Keratinocyte (primary cell): ENCODE data around the gene TSPYL1. TPM values are rescaled to one million over a fixed set of nuclear protein-coding genes. Genes with fewer than 3 reads are reported as not detected.
"Not testable (repeated sequence)": the region's sequence is repeated elsewhere in the genome, so short reads cannot be mapped to it uniquely, and the experiment has no call there.

Experiments used
- DNase-seq: peaks from one replicate; pipeline ENCODE4 v3.0.0-alpha.2; 2011; ENCODE audit warnings: low read depth, missing footprints, low spot score
- FAIRE-seq: peaks from 2 replicates; lab custom pipeline; 2011; peaks lifted over from hg19 to GRCh38; lab: Jason Lieb, UNC
- H2AFZ ChIP-seq: 2 replicates; pipeline ENCODE4 v1.6.0; 2012; ENCODE audit warnings: low read length, control low read depth, inconsistent platforms; ENCODE audit not compliant: control insufficient read depth
- H3K27ac ChIP-seq: 2 replicates; pipeline ENCODE4 v1.5.1; 2011; ENCODE audit warnings: low read length; ENCODE audit not compliant: control insufficient read depth, insufficient read depth
- H3K27me3 ChIP-seq: 3 replicates; pipeline ENCODE4 v1.6.0; 2011; ENCODE audit warnings: low read length; ENCODE audit not compliant: control insufficient read depth, insufficient read depth; ENCODE audit errors: extremely low read depth
- H3K36me3 ChIP-seq, 2 experiments: 2 replicates in 1 of 2; 3 replicates in 1 of 2; pipeline ENCODE4 v1.5.1; 2011; ENCODE audit warnings: low read length in 2 of 2, mild to moderate bottlenecking in 1 of 2; ENCODE audit not compliant: control insufficient read depth in 2 of 2, insufficient read depth in 2 of 2; ENCODE audit errors: extremely low read depth in 1 of 2
- H3K4me1 ChIP-seq: 3 replicates; pipeline ENCODE4 v1.5.1; 2011; ENCODE audit warnings: low read length; ENCODE audit not compliant: control insufficient read depth, insufficient read depth; ENCODE audit errors: extremely low read depth
- H3K4me2 ChIP-seq: 3 replicates; pipeline ENCODE4 v1.6.0; 2011; ENCODE audit warnings: low read depth, low read length; ENCODE audit not compliant: control insufficient read depth, insufficient read depth; ENCODE audit errors: extremely low read depth
- H3K4me3 ChIP-seq, 3 experiments: fragments of 200-600 bp in 1 of 3; sonication (generic) in 1 of 3; 2 replicates in 2 of 3; 3 replicates in 1 of 3; pipeline ENCODE4 v1.5.1; 2011 to 2016; ENCODE audit warnings: low read length in 3 of 3, mild to moderate bottlenecking in 3 of 3, control low read depth in 2 of 3, inconsistent platforms in 1 of 3, low read depth in 1 of 3, mixed read lengths in 1 of 3, mixed run types in 1 of 3, moderate library complexity in 1 of 3; ENCODE audit not compliant: control insufficient read depth in 2 of 3, insufficient read depth in 2 of 3; ENCODE audit errors: extremely low read depth in 1 of 3
- H3K79me2 ChIP-seq: 2 replicates; pipeline ENCODE4 v1.6.0; 2012; ENCODE audit warnings: low read length; ENCODE audit not compliant: control insufficient read depth, insufficient read depth
- H3K9ac ChIP-seq: 3 replicates; pipeline ENCODE4 v1.6.0; 2011; ENCODE audit warnings: low read length; ENCODE audit not compliant: control insufficient read depth, insufficient read depth; ENCODE audit errors: extremely low read depth
- H3K9me1 ChIP-seq: 3 replicates; pipeline ENCODE4 v1.6.0; 2011; ENCODE audit warnings: low read length; ENCODE audit not compliant: control insufficient read depth, insufficient read depth; ENCODE audit errors: extremely low read depth
- H3K9me3 ChIP-seq: 2 replicates; pipeline ENCODE4 v1.5.1; 2012; ENCODE audit warnings: low read depth, low read length; ENCODE audit not compliant: control insufficient read depth
- H4K20me1 ChIP-seq: 3 replicates; pipeline ENCODE4 v1.6.0; 2011; ENCODE audit warnings: low read length; ENCODE audit not compliant: control insufficient read depth, insufficient read depth; ENCODE audit errors: extremely low read depth
- EZH2 ChIP-seq: IDR thresholded peaks from one replicate; pipeline ENCODE4 v1.6.1; 2012; ENCODE audit warnings: inconsistent platforms, mild to moderate bottlenecking, low read length, moderate library complexity
- dilution Hi-C: fragments of 300-500 bp; cut with MboI; formaldehyde crosslinking; loops from one replicate; pipeline ENCODE4 v1.7.0; 2020; ENCODE audit warnings: low sequenced_read_pairs; ENCODE audit not compliant: extremely low pct_ligation_motif_present
- polyA plus RNA-seq, 5 experiments: library from polyadenylated mRNA; depleted of rRNA in 3 of 5; stranded (reverse) in 3 of 5; stranded (forward) in 1 of 5; unstranded in 1 of 5; fragments of >200 nt; gene quantifications; 1 replicate in 1 of 5; 2 replicates in 3 of 5; 3 replicates in 1 of 5; pipeline versions ENCODE4 v1.2.1 to v1.2.3, GENCODE V29; 2011 to 2012; ENCODE audit warnings: missing spikeins in 2 of 5, low read depth in 1 of 5, low replicate concordance in 1 of 5
- TF ChIP-seq, protein P1 (sequence below), 3 experiments: IDR thresholded peaks in 1 of 3; conservative IDR thresholded peaks in 1 of 3; optimal IDR thresholded peaks in 1 of 3; 2 replicates in 2 of 3; 3 replicates in 1 of 3; pipeline versions ENCODE3 to v1.5.1; 2011; ENCODE audit warnings: low read length in 3 of 3, mild to moderate bottlenecking in 3 of 3, moderate library complexity in 2 of 3, control low read depth in 1 of 3, inconsistent platforms in 1 of 3; ENCODE audit not compliant: insufficient read depth in 2 of 3; ENCODE audit errors: extremely low read depth in 1 of 3

TSPYL1 gene
- polyA plus RNA-seq, 1 donor (not counting 4 experiments of a cell fraction or from before 2014, with no cell fraction given): 75.6 TPM

DNA sequence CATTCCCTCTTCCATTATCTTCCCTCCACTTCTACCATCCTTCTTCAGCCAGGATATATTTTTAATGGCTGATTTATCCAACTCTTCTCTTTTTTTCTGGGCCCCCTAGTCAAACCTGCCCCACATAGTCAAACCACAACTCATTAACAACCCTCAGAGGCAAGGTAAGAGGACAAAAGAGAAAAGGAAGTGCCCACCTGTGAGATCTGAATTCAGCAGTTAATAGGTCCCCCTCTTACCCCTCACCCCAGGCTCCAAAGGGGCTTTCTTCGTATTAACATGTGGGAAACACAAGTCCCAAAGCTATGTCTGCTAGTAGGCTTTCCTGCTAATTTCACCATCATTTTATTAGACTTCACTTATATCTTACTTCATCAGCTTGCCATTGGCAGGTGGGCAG lies 44.1 kb upstream of the TSPYL1 start:
- no peaks in the 10 kb centered on the region for H3K36me3 ChIP-seq
- H3K27ac ChIP-seq: no peak overlapping the region
- no peak overlapping the region for H3K9ac ChIP-seq
- dilution Hi-C loops: no loop called here
- H2AFZ ChIP-seq: no peak overlapping the region
- no peaks in the 10 kb centered on the region for H3K79me2 ChIP-seq
- FAIRE-seq (no peak), DNase-seq (no peak)
- H3K4me2 ChIP-seq: no peak overlapping the region
- no peaks in the 10 kb centered on the region for H3K27me3 ChIP-seq
- H4K20me1 ChIP-seq: no peaks in the 10 kb centered on the region
- TF ChIP-seq EZH2: no peak
- TF ChIP-seq, protein P1, sequence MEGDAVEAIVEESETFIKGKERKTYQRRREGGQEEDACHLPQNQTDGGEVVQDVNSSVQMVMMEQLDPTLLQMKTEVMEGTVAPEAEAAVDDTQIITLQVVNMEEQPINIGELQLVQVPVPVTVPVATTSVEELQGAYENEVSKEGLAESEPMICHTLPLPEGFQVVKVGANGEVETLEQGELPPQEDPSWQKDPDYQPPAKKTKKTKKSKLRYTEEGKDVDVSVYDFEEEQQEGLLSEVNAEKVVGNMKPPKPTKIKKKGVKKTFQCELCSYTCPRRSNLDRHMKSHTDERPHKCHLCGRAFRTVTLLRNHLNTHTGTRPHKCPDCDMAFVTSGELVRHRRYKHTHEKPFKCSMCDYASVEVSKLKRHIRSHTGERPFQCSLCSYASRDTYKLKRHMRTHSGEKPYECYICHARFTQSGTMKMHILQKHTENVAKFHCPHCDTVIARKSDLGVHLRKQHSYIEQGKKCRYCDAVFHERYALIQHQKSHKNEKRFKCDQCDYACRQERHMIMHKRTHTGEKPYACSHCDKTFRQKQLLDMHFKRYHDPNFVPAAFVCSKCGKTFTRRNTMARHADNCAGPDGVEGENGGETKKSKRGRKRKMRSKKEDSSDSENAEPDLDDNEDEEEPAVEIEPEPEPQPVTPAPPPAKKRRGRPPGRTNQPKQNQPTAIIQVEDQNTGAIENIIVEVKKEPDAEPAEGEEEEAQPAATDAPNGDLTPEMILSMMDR (optimal IDR thresholded peaks at IDR 0.05 in 1 of 3, IDR thresholded peaks at IDR 0.05 in 1 of 3, conservative IDR thresholded peaks at IDR 0.05 in 1 of 3; ENCODE audit: extremely low read depth in 1 of 3, insufficient read depth in 2 of 3, low read length in 3 of 3): no peak
- H3K9me3 ChIP-seq: no peaks in the 10 kb centered on the region
- H3K4me3 ChIP-seq: no peak overlapping the region
- H3K4me1 ChIP-seq: no peaks in the 10 kb centered on the region
- H3K9me1 ChIP-seq: no peaks in the 10 kb centered on the region

- H3K27ac ChIP-seq, H3K27me3 ChIP-seq, H3K36me3 ChIP-seq, H4K20me1 ChIP-seq, H3K4me2 ChIP-seq, H3K4me1 ChIP-seq, H3K4me3 ChIP-seq, H2AFZ ChIP-seq, FAIRE-seq, dilution Hi-C loops, H3K79me2 ChIP-seq, H3K9me1 ChIP-seq, H3K9ac ChIP-seq, DNase-seq, H3K9me3 ChIP-seq: not testable (repeated sequence)
These were observed 42.2 kb upstream of the TSPYL1 start for GRCh38 chr6:116321933-116322332.

DNA sequence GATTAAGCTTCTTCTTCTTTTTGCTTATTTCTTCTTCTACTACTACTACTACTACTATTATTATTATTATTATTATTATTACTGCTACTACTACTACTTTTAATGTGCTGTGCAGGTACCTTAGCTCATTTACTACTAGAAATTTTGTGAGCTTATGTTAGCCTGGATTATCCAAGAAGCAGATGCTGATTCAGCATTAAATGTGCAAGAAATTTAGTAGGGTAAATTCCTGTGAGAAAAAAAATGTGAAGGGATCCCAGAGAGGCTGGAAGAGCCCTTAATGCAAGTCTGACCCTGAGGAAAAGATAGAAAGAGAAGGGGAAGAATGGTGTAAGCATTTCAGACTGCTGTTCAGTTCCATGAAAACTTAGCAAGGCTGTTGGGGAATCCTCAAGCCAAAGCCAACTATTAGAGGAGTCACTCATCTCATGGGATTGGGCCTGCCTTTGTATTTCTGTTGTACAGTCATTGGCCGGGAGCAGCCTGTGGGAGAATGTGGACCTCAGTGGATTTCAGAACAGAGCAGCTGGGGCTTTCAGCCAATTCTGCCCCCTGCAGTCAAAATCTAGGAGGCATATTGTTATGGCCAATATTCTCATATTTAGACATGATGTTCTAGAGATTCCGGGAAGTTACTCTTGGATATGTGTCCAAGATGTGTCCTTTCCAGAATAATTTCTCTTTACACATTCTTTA lies 37.2 kb upstream of the TSPYL1 start:
- dilution Hi-C loops: no loop called here
- H3K4me2 ChIP-seq: no peak overlapping the region
- TF ChIP-seq, protein P1 (optimal IDR thresholded peaks at IDR 0.05 in 1 of 3, IDR thresholded peaks at IDR 0.05 in 1 of 3, conservative IDR thresholded peaks at IDR 0.05 in 1 of 3; ENCODE audit: extremely low read depth in 1 of 3, insufficient read depth in 2 of 3, low read length in 3 of 3): no peak
- no peak for TF ChIP-seq EZH2
- no peaks in the 10 kb centered on the region for H3K79me2 ChIP-seq
- FAIRE-seq: no peak
- no peaks in the 10 kb centered on the region for H3K4me1 ChIP-seq
- H3K27ac ChIP-seq: no peak overlapping the region
- H4K20me1 ChIP-seq: no peaks in the 10 kb centered on the region
- DNase-seq: no peak
- H3K9ac ChIP-seq: no peak overlapping the region
- H3K36me3 ChIP-seq: no peaks in the 10 kb centered on the region
- no peak overlapping the region for H2AFZ ChIP-seq
- H3K4me3 ChIP-seq: no peak overlapping the region
- H3K9me3 ChIP-seq: no peaks in the 10 kb centered on the region
- no peaks in the 10 kb centered on the region for H3K27me3 ChIP-seq
- H3K9me1 ChIP-seq: no peaks in the 10 kb centered on the region
